ENCODE results near the gene A2M.

The A2M gene

GRCh38 chr12:9098115-9098452 lies 17.6 kb downstream of the A2M start:
- DNase-seq = no peak

GRCh38 chr12:9096563-9097176 lies 19.0 kb downstream of the A2M start:
- no peak for DNase-seq

GRCh38 chr12:9095322-9095721 lies 20.4 kb downstream of the A2M start:
- no peak for DNase-seq

GRCh38 chr12:9094512-9095206 lies 21.1 kb downstream of the A2M start:
- DNase-seq = no peak

GRCh38 chr12:9091891-9092598 lies 23.7 kb downstream of the A2M start:
- DNase-seq = no peak

GRCh38 chr12:9090220-9090619 lies 25.5 kb downstream of the A2M start:
- DNase-seq = no peak

- DNase-seq = no peak
Measured at GRCh38 chr12:9087087-9087835, 28.5 kb downstream of the A2M start.

GRCh38 chr12:9086087-9086486 lies 29.6 kb downstream of the A2M start:
- DNase-seq = no peak

- DNase-seq = no peak
Measured at GRCh38 chr12:9084417-9084816, 31.3 kb downstream of the A2M start.

- no peak for DNase-seq
Measured at GRCh38 chr12:9083793-9084192, 31.9 kb downstream of the A2M start.

- no peak for DNase-seq
Measured at GRCh38 chr12:9081667-9082427, 33.9 kb downstream of the A2M start.

- no peak for DNase-seq
Measured at GRCh38 chr12:9079883-9080675, 35.6 kb downstream of the A2M start.

- no peak for DNase-seq
Measured at GRCh38 chr12:9079082-9079481, 36.6 kb downstream of the A2M start.

- DNase-seq = no peak
Measured at GRCh38 chr12:9077152-9078031, 38.3 kb downstream of the A2M start.

GRCh38 chr12:9076733-9077132 lies 39.0 kb downstream of the A2M start:
- no peak for DNase-seq

GRCh38 chr12:9075138-9075535 lies 40.6 kb downstream of the A2M start:
- DNase-seq = no peak

GRCh38 chr12:9074484-9075137 lies 41.1 kb downstream of the A2M start:
- no peak for DNase-seq

- DNase-seq = no peak
Measured at GRCh38 chr12:9073076-9073475, 42.6 kb downstream of the A2M start.

GRCh38 chr12:9072481-9073038 lies 43.2 kb downstream of the A2M start:
- no peak for DNase-seq

GRCh38 chr12:9071969-9072368 lies 43.8 kb downstream of the A2M start:
- DNase-seq = no peak

All from stimulated activated naive CD4-positive, alpha-beta T cell treated with Interleukin-2 at 50 U/mL for 16 hours (primary cell).